HFF-Myc (cell line): ENCODE measurements around the gene MFSD11.
"Not testable (repeated sequence)": the region's sequence is repeated elsewhere in the genome, so short reads cannot be mapped to it uniquely, and the experiment has no call there.

ENCODE experiments used
- DNase-seq: peaks from one replicate; pipeline ENCODE4 v3.0.0-alpha.2; 2011; ENCODE audit warnings: low read depth; ENCODE audit errors: extremely low read depth
- H3K4me3 ChIP-seq: replicated peaks from 2 replicates; pipeline ENCODE4 v1.5.1; 2011; ENCODE audit warnings: low read depth, mild to moderate bottlenecking, control low read depth, low read length
- CTCF ChIP-seq: IDR thresholded peaks from 2 replicates; pipeline ENCODE4 v1.5.1; 2012; ENCODE audit warnings: mild to moderate bottlenecking, low read depth, low read length, control low read depth; ENCODE audit errors: missing control alignments

Gene MFSD11

GRCh38 chr17:76812263-76812662, 74.3 kb downstream of the MFSD11 start:
- TF ChIP-seq CTCF: no peak
- H3K4me3 ChIP-seq: no peak overlapping the region
- DNase-seq: no peak

- no peak for TF ChIP-seq CTCF
- DNase-seq: no peak
- H3K4me3 ChIP-seq: no peak overlapping the region
Measured at GRCh38 chr17:76812968-76813367, 75.0 kb downstream of the MFSD11 start.

- not testable (repeated sequence) for DNase-seq, H3K4me3 ChIP-seq
Measured at GRCh38 chr17:76815907-76816589, 78.1 kb downstream of the MFSD11 start.

- DNase-seq: no peak
- peak; percentile 70 for TF ChIP-seq CTCF
- no peak overlapping the region for H3K4me3 ChIP-seq
Measured at GRCh38 chr17:76816590-76817135, 78.7 kb downstream of the MFSD11 start.

GRCh38 chr17:76820039-76820438, 82.1 kb downstream of the MFSD11 start:
- H3K4me3 ChIP-seq: no peak overlapping the region
- DNase-seq: no peak
- no peak for TF ChIP-seq CTCF

GRCh38 chr17:76820561-76820960, 82.6 kb downstream of the MFSD11 start:
- H3K4me3 ChIP-seq: no peak overlapping the region
- no peak for TF ChIP-seq CTCF
- no peak for DNase-seq

GRCh38 chr17:76822184-76822778, 84.4 kb downstream of the MFSD11 start:
- TF ChIP-seq CTCF: no peak
- no peak overlapping the region for H3K4me3 ChIP-seq
- no peak for DNase-seq
